CD1c-positive myeloid dendritic cell (primary cell): ENCODE measurements around the gene GRM7.

Experiments
- DNase-seq: peaks from one replicate; pipeline ENCODE4 v3.0.0-alpha.2; 2016; ENCODE audit errors: extremely low spot score

GRM7 gene

DNA sequence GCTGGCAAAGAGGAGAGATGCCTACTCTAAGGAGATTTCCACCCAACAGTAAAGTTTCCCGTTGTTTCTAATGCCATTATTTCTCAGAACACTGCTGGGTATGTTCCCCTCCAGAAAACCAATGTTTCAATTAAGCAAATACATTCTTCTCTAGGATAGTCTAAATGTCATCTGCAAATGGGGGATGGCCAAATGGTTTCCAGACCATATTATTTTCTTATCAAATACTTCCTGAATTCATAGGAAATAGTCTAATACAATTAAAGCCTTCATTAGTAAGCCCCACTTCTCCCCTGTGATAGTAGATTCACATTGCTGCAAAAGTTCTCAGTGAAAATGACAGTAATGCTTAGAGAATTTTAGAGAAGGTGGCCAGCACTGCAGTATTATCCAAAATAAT is 716.6 kb downstream of the GRM7 start:
- DNase-seq = no peak

- DNase-seq = no peak
These were observed 720.9 kb downstream of the GRM7 start for GRCh38 chr3:7581831-7582230.

DNA sequence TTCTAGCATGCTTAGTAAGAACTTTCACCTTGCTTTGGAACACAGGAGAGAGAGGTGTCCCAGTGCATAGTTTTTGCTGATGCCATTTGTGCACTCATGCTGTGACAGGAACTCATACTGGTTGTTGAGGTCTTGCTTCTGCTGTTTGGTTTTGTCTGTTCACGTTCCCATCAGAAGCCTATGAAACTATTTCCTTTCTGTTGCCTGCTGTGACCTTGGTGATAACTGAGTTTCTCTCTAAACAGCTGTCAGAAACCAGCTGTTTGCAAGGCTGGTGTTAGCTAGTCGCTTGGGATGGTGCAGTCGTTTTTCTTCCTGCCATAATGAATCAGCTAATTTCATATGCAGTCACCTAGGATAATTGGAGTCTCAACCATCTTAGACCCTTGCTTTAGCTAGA is 724.1 kb downstream of the GRM7 start:
- DNase-seq = no peak

DNA sequence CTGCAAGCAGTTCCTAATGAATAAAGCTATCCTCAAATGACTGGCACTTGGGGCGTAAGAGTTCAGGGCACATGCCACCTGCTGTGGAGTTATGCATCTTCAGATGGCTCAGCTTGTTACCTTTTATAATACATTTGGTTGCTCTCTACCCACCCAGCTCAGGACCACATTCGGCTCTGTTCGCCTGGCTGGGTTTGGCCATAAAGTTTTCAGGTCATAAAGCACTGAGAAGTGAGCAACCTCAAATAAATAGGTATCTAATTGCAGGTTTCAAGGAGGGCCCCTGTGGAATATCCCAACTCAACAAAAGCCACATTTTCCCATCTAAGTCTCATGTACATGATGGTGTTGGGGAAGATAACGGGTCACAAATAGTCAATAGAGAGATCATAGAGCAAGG is 727.3 kb downstream of the GRM7 start:
- DNase-seq = no peak

DNA sequence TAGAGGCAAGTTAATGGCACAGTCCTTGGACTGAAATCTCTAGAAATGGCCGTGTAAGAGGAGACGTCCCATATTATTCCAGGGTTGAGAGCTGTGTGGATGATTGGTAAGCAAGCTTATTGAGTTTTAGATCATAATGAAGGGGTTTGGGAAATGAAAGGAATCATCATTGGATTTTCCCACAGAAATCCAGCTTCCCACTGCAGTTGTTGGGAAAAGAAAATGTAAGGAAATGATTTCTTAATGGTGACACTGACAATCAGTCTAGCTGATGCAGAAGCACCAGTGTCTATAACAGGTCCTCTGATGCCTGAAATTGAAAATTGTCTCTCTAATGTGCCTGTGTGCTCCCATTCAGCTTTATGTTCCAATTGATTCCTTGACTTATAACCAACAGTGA is 728.6 kb downstream of the GRM7 start:
- DNase-seq = no peak

DNA sequence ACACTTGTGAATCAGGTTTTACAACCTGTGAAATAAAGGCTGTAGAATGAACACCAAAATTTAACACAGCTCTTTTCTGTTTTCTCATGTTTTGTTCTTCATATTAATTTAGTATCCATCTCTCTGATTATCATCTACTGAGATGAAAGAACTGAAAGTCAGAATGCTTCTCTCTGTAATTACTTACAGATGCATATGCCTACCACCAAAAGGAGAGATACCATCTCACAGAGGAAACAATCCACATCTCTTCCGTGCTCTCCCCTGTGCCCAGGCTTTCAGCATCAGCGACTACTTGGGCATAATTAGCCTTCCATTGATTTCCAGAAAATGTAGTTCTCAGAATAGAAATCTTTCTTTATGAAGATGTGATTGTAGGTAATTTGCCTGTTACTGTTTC is 741.4 kb downstream of the GRM7 start:
- DNase-seq = no peak

DNA sequence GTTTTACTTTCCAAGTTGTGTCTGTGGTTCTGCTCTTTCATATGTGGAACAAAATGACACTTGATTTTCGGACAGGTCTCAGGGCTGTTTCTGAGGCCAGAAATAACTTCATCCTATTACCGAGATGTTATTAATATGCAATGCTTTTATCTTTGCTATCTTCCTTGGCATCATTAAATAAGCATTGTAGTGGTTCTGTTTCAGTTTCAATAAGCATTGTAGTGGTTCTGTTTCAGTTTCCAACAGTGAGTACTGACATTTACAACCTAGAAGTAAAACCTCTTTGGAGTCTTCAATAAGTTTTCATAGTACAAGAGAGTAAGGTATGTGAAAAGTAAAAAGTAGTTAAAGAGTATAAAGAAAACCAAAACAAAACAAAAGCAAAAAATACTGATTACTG is 746.2 kb downstream of the GRM7 start:
- DNase-seq = no peak

DNA sequence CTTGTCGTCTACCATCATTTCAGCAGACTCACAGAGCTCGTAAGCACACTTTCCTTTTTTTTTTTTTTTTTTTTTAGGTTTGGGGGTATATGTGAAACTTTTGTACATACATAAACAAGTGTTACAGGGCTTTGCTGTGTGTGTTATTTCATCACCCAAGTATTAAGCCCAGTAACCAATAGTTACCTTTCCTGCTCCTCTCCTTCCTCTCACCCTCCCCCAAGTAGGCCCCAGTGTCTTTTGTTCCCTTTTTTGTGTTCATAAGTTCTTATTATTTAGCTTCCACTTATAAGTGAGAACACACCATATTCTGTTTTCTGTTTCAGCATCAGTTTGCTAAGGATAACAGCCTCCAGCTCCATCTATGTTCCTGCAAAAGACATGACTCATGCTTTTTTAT is 746.8 kb downstream of the GRM7 start:
- DNase-seq = peak; percentile 3

GRCh38 chr3:7610634-7611033 is 749.7 kb downstream of the GRM7 start:
- DNase-seq = no peak

DNA sequence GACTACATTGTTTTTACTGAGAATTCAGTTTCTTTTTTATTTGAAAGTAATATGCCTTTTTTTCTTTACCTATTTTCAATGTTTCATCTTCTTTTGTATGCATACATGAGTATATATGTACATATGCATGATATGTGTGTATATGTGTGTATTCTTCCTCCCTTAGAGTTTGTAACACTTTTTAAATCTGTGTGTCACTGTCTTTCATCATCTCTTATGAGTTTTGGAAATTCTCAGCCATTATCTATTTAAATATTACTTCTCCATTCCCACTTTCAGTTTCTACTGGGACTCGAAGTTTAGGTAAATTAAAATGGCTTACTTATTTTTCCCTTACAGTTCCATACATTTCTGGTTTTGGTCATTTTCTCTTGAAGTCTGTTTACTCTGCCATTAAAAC is 754.1 kb downstream of the GRM7 start:
- no peak for DNase-seq

GRCh38 chr3:7618606-7619005 is 757.7 kb downstream of the GRM7 start:
- no peak for DNase-seq

GRCh38 chr3:7620401-7620800 is 759.5 kb downstream of the GRM7 start:
- DNase-seq = no peak

DNA sequence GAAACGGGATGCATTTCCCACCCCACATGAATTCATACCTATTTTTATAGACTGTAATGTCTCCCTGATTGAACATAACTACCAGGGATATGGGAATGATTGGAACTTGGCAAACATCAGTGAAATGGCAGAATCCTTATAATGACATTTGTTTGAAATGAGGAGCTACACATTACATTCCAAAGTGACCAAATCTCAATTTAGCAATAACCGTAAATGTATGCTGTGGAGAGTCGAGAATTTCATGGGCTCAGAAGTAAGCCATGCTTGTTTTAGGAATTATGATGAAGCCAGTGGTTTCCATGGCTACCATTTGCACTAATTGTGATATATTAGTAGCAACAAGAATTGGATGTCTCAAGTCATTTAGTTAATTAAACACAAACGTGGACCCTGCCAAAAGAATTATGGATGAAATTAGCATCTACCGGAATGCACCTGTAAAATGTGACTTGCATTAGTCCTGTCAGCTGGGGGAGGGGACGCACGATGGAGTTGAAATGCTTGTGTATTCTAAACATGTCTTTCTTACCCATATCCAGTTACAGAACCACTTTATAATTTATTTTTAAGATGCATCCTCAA is 760.2 kb downstream of the GRM7 start:
- no peak for DNase-seq

DNA sequence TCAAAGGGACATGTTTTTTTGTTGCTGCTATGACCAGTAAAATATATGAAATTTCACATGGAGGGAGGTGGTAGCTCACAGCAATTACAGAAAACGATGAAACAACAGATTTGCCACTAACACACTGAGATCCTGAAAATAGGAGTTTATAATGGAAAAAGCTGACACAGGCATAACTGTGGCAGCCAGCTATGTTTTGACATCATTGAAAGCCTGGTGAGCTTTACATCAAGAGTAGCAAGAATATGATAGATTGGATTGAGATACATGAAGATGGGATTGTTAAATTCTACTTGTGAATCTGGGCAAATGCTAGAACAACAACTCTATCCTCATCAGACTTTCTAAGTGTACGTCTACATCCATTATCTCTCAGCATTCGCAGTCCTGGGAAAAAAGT is 760.7 kb downstream of the GRM7 start:
- no peak for DNase-seq

- DNase-seq = no peak
These were observed 764.1 kb downstream of the GRM7 start for GRCh38 chr3:7625021-7625420.

DNA sequence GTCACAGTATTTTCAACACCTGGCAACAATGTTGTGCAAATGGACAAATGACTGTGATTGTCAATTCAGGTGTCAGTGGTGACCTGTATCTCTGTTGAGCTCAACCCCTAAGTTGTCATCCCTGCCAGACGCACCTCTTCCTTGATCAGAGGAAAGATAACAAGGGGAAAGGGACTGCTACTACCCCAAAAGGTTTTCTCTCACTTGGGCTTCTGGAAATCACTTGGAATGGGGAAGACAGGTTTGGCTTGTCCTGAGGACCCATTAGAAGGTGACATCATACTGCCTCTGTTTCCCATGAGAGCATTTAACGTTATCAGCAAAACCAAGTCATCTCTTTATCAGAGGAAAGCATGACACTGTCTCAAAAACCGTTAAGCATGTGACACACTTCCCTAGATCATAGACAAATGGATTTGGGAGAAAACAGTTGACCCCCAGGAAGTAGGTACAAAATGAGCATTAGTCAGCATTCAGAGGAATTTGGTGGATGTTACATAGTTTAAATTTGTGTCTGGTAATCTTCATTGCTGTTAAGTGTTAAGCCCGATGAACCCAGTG is 769.5 kb downstream of the GRM7 start:
- DNase-seq = no peak

DNA sequence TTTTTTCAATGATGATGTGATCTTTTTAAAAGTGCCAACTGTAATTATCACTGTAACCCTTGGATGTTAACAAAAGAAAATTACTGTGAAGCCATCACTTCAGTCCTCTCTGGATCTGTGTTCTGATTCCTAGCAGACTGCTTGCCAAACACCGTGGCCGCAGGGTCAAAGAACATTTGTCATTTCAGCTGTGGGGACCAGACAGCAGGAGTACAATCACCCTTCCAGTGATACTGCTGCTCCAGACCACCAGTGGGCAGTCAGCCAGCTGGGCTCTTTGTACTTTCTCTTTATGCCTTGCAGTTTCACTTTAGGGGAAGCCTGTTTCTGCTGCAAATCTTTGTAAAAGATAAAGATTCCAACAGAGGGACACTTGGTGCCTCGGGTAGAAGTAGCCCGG is 770.0 kb downstream of the GRM7 start:
- DNase-seq = peak; percentile 7

DNA sequence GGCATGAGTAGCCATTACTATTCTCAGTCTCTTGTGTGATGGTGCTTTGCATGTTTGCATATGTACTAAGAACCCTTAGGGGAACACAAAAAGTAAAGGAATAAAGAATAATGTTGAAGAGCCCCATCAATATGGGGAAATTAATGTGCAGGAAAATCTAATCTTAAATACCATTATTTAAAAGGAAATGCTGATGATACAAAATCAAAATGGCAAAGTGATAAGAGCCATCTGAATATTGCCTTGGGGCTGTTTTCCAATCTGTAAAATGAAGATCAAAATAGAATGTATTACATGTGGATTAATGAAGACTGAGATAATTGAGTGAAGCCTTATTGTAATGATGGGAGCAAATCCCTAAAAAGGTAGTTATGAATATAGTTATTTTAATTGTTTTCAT is 771.4 kb downstream of the GRM7 start:
- no peak for DNase-seq

DNA sequence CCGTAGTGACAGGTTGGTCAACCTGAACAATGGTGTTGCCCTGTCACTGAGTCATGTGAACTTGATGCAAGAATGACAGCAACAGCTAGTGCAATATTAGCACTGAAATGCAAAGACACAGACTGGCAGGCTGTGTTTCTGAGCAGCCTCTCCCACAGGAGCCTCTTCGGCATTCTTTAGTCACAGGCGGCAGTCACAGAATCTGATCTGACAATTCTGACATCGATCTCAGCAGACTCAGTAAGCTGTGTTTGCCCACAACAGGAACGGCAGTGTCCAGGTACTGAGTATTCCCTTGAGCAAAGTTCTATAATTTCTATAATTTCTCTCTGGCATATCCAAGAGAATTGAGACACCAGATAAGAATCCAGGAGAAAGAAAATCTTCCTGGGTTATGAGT is 776.8 kb downstream of the GRM7 start:
- DNase-seq = no peak

- no peak for DNase-seq
These were observed 777.2 kb downstream of the GRM7 start for GRCh38 chr3:7638103-7638502.

DNA sequence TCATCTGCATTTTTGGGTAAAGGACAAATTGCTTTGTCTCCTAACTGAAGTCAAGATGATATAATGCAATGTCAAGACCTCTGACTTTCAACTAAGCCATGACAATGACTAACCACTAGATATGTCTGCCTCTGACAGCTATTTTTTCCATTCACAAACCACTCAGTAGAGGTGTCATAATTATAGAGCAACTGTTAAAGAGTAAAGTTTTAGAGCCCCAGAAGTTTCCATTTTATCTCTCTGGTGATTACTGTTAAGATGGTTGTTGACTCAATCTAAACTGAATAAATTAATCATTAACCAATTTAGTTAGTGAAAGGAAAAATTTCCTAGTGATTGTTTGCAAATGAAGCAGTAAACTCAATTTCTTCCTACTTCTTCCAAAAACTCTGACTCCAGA is 779.9 kb downstream of the GRM7 start:
- DNase-seq = no peak

DNA sequence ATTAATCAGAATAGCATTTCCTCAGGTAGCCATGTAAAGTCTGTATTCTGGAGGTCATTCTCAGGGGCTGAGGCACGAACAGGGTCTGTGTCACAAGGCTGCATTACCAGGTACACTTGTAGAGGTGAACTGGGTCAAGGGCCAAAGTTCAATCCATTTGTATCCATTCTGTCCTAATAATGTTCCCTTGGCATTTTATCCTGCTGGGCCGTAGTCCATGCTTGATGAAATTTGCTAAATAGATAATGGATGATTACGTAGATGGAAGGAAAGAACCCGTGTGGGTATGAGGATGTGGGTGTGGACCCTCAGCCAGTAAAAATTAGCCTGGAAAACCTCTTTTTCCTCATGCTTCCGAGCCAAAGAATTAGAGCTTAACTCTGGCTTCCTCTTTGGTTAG is 785.9 kb downstream of the GRM7 start:
- DNase-seq = no peak

DNA sequence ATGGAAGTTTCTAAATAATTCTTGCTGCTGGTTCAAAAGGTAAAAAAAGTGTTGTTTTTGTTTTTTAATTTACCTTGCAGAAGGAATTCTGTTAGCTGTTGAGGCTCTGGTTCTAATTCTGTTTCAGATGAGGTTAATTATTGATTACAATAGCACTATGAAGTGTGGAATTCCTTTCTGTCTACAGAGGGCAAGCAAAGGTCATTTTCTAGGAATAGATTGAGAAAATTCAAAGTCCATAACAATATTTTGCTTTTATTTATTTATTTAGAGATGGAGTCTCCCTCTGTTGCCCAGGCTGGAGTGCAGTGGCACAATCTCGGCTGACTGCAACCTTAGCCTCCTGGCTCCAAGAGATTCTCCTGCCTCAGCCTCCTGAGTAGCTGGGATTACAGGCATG is 789.6 kb downstream of the GRM7 start:
- DNase-seq = no peak

DNA sequence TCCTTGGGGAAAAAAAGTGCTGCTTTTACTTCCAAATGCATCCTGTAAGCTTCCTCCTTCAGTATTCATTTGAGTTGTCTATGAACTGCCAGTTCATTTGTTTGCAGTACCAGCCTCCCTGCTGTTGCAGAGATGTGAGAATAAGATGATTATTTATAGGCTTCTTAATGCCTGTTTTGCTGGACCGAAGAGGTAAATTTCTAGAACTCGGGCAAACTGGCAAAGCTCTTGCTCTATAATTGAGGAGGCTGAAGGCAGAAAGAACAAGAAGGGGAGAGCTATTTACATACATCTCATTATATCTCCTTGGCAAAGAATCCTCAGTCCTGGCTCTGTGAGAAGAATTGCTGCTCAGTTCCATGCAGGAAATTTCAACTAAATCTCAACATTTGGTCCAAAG is 790.4 kb downstream of the GRM7 start:
- DNase-seq = no peak
